NCI-H526 treated with DMSO at 0.1 percent for 48 hours (cell line): ENCODE measurements around the gene SH2D2A.
"Not testable (repeated sequence)": the region's sequence is repeated elsewhere in the genome, so short reads cannot be mapped to it uniquely, and the experiment has no call there.

Experiments
- DNase-seq: peaks from one replicate; lab custom pipeline; 2025; lab: John Stamatoyannopoulos, UW

Gene SH2D2A

GRCh38 chr1:156768610-156769295 lies 47.9 kb downstream of the SH2D2A start:
- no peak for DNase-seq

GRCh38 chr1:156767879-156768604 lies 48.6 kb downstream of the SH2D2A start:
- DNase-seq = no peak

GRCh38 chr1:156767101-156767878 lies 49.4 kb downstream of the SH2D2A start, which contains the start of gene PRCC:
Gene PRCC (plus strand): TSS chr1:156767535. CDS start chr1:156767772, 237 bp downstream.
- peak; percentile 100 for DNase-seq

GRCh38 chr1:156766298-156767100 lies 50.1 kb downstream of the SH2D2A start:
- no peak for DNase-seq

GRCh38 chr1:156765666-156766065 lies 51.0 kb downstream of the SH2D2A start:
- no peak for DNase-seq

- not testable (repeated sequence) for DNase-seq
Observed at GRCh38 chr1:156765136-156765535, 51.5 kb downstream of the SH2D2A start.

- DNase-seq = no peak
Observed at GRCh38 chr1:156760796-156761104, 55.9 kb downstream of the SH2D2A start.

- DNase-seq = no peak
Observed at GRCh38 chr1:156760092-156760795, 56.4 kb downstream of the SH2D2A start.

GRCh38 chr1:156757572-156758253 lies 58.9 kb downstream of the SH2D2A start:
- not testable (repeated sequence) for DNase-seq

GRCh38 chr1:156756355-156756754 lies 60.3 kb downstream of the SH2D2A start:
- DNase-seq = no peak
